ENCODE measurements around the gene ADAP1.
"Not testable (repeated sequence)": the region's sequence is repeated elsewhere in the genome, so short reads cannot be mapped to it uniquely, and the experiment has no call there.

DNA sequence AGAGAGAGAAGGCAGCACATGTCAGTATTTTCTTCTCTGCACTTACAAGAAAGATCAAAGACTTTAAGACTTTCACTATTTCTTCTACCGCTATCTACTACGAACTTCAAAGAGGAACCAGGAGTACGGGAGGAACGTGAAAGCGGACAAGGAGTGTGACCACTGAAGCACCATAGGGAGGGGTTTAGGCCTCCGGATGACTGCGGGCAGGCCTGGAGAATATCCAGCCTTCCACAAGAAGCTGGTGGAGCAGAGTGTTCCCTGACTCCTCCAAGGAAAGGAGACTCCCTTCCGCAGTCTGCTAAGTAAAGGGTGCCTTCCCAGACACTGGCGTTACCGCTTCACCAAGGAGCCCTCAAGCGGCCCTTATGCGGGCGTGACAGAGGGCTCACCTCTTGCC is 6.5 kb upstream of the ADAP1 start:
- not testable (repeated sequence) for TF ChIP-seq CTCF, POLR2A (IDR thresholded peaks at IDR 0.05)
